Heart left ventricle (tissue), 13 donors: ENCODE results near the gene ADAMTSL5.

ENCODE experiments used
- CTCF ChIP-seq, 12 donors: fragments of 200-600 bp; sonication (generic) in 4 of 12; IDR thresholded peaks; one replicate each; pipeline versions ENCODE4 v1.5.0 to v1.8.0; 2018 to 2022; ENCODE audit warnings: antibody characterized with exemption in 12 of 12, mild to moderate bottlenecking in 5 of 12
- POLR2A ChIP-seq, 2 donors: fragments of 450-650 bp; IDR thresholded peaks; one replicate each; pipeline ENCODE4 v1.6.1; 2017; ENCODE audit warnings: antibody characterized with exemption in 2 of 2, mild to moderate bottlenecking in 2 of 2, moderate library complexity in 2 of 2
- donor health status: ischemic (EF 13 %, LVEDD 7.1; RV severe dilation, severe dysfunction).
- donor health status: DM: no; HTN: yes; CAD: no.
- donor health status: DM: no; HTN: no; CAD: no.
- donor health status: ischemic (EF 25% LVEDD 6.9; RV normal size, moderate dysfunction).
- donor health status: ischemic (EF 25% LVEDD 5.7; RV mildly dilated, moderate dysfunction).
- donor health status: ischemic (EF 35%, LVEDD 5.7; RV mildly dilated, moderate dysfunction).
- donor health status: nonischemic (EF 11% LVEDD 7.7; RV severe dilation, severe dysfunction).
- donor health status: DM: yes; HTN: yes; CAD: no.
- donor health status: PGD.
- donor health status: ischemic (EF 29% LVEDD 5.4; RV normal size, mild dysfunction).
- donor health status: nonischemic (EF 23%, LVEDD 6.1; RV moderate dilation, normal function).

- TF ChIP-seq CTCF (IDR thresholded peaks at IDR 0.05) = no peak
- TF ChIP-seq POLR2A (IDR thresholded peaks at IDR 0.05) = no peak
Observed at GRCh38 chr19:1472231-1473084, 40.4 kb downstream of the ADAMTSL5 start.
